HepG2 (cell line): ENCODE results near the gene ERMARD. TPM values are rescaled to one million over a fixed set of nuclear protein-coding genes. Genes with fewer than 3 reads are reported as not detected.

Source experiments
- EED ChIP-seq: sonication (generic); formaldehyde crosslinking; IDR thresholded peaks from 2 replicates; pipeline ENCODE4 v1.5.0; 2020; ENCODE audit warnings: mild to moderate bottlenecking, missing genetic modification reagents
- GZF1 ChIP-seq: sonication (generic); formaldehyde crosslinking; IDR thresholded peaks from 2 replicates; pipeline ENCODE4 v1.5.1; 2020; ENCODE audit warnings: mild to moderate bottlenecking, missing genetic modification reagents
- HMGA1 ChIP-seq: sonication (generic); formaldehyde crosslinking; conservative IDR thresholded peaks from 2 replicates; pipeline ENCODE4 v1.4.0; 2020; ENCODE audit warnings: missing genetic modification reagents
- SOX5 ChIP-seq: IDR thresholded peaks from 2 replicates; pipeline ENCODE4 v1.6.1; 2016; ENCODE audit warnings: borderline replicate concordance
- SRF ChIP-seq: IDR thresholded peaks from 2 replicates; pipeline ENCODE4 v1.6.1; 2011; ENCODE audit warnings: mild to moderate bottlenecking, low read depth, low read length, moderate library complexity
- SUZ12 ChIP-seq: fragments of 150-350 bp; IDR thresholded peaks from 2 replicates; pipeline ENCODE4 v1.6.1; 2014; ENCODE audit warnings: low read depth, low read length
- YY1 ChIP-seq: IDR thresholded peaks from 2 replicates; pipeline ENCODE4 v1.6.1; 2011; ENCODE audit warnings: low read length, low read depth, moderate library complexity, mild to moderate bottlenecking; ENCODE audit not compliant: insufficient read depth, insufficient replicate concordance
- ZKSCAN8 ChIP-seq: IDR thresholded peaks from 2 replicates; pipeline ENCODE4 v1.6.1; 2016; ENCODE audit warnings: borderline replicate concordance, missing genetic modification reagents, missing compliant biosample characterization
- ZNF354B ChIP-seq: sonication (generic); formaldehyde crosslinking; IDR thresholded peaks from 2 replicates; pipeline ENCODE4 v1.8.0; 2022; ENCODE audit warnings: mild to moderate bottlenecking, missing genetic modification reagents
- ZNF839 ChIP-seq: sonication (generic); formaldehyde crosslinking; IDR thresholded peaks from 2 replicates; pipeline ENCODE4 v1.4.0; 2020; ENCODE audit warnings: missing genetic modification reagents, mild to moderate bottlenecking, borderline replicate concordance
- polyA plus RNA-seq, 8 experiments: library from polyadenylated mRNA; depleted of rRNA in 3 of 8; stranded (reverse) in 7 of 8; unstranded in 1 of 8; fragments of >200 nt; fragmentation: Illumina TruSeq in 4 of 8; extraction: Trizol in 4 of 8; gene quantifications; 2 replicates each; pipeline versions ENCODE4 v1.2.1 to v1.2.3, GENCODE V29; 2011 to 2016; ENCODE audit warnings: low read depth in 4 of 8, missing spikeins in 1 of 8, mixed read lengths in 1 of 8; ENCODE audit not compliant: insufficient read depth in 1 of 8
- total RNA-seq, 5 experiments: library from RNA; depleted of rRNA; stranded (reverse); fragments of >200 nt; fragmentation: Illumina TruSeq; extraction: Trizol; gene quantifications; 2 replicates each; pipeline ENCODE4 v1.2.3, GENCODE V29; 2016; ENCODE audit warnings: low read depth in 1 of 5
- TF ChIP-seq, protein P1 (sequence below): sonication (generic); formaldehyde crosslinking; IDR thresholded peaks from 2 replicates; pipeline ENCODE4 v1.5.0; 2020; ENCODE audit warnings: mild to moderate bottlenecking, missing genetic modification reagents, moderate library complexity
- TF ChIP-seq, protein P2 (sequence below): sonication (generic); formaldehyde crosslinking; conservative IDR thresholded peaks from 2 replicates; pipeline ENCODE4 v1.8.0; 2022; ENCODE audit warnings: low read depth, missing genetic modification reagents
- TF ChIP-seq, protein P3 (sequence below): sonication (generic); formaldehyde crosslinking; IDR thresholded peaks from 2 replicates; pipeline ENCODE4 v1.4.0; 2020; ENCODE audit warnings: mild to moderate bottlenecking, missing genetic modification reagents, borderline replicate concordance
- TF ChIP-seq, protein P4 (sequence below): sonication (generic); formaldehyde crosslinking; IDR thresholded peaks from 2 replicates; pipeline ENCODE4 v1.4.0; 2020; ENCODE audit warnings: missing genetic modification reagents
- TF ChIP-seq, protein P5 (sequence below): sonication (generic); formaldehyde crosslinking; IDR thresholded peaks from 2 replicates; pipeline ENCODE4 v1.8.0; 2022; ENCODE audit warnings: mild to moderate bottlenecking, missing genetic modification reagents, moderate library complexity
- TF ChIP-seq, protein P6 (sequence below): IDR thresholded peaks from 2 replicates; pipeline ENCODE4 v1.6.1; 2016; ENCODE audit warnings: low read depth, control low read depth

The ERMARD gene
- total and polyA plus RNA-seq, 2 of the 13 experiments (the other 11 are each of a cell fraction or from before 2014, with no cell fraction given): 8.8 to 10.7 TPM

DNA sequence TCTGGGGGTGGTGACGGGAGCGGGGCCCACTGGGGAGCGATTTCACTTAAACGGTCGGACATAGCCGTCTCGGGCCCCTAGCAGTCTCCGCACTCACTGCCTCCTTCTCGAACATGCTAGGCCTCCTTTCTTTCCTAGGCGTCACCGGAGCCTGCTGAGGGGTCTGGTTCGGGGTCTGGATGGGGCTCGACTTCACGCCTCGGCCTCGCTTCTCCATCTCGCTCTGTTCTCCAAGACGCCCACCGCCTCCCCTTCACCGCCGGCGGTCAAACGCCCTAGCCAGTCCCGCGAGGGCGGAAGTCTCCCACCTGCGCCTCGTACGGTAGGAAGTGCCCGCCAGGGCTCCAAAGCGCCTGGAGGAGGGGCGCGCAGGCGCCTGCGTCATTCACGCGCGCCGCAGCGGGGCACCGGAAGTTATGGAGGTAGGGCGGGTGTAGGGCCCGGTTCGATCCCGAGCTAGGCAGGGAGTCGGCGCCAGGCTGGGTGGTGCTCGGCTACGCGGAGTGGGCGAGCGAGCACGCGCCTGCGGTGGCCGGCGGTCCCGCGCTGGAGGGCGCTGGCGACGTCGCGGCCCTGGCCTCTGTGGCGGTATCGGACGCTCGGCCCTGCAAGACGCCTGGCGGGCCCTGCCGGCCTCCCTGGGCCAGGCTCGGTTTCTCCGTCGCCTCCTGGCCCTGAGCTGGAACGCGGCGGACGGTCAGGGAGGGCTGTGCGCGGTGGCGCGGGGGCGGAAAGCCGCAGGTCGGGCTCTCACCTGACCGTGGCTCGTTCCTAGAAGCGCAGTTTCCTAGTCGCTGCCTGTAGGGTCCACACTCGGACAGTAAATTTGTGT lies at the start of gene ERMARD, which contains the start of gene DYNLT2 (continued):
- TF ChIP-seq, protein P1, sequence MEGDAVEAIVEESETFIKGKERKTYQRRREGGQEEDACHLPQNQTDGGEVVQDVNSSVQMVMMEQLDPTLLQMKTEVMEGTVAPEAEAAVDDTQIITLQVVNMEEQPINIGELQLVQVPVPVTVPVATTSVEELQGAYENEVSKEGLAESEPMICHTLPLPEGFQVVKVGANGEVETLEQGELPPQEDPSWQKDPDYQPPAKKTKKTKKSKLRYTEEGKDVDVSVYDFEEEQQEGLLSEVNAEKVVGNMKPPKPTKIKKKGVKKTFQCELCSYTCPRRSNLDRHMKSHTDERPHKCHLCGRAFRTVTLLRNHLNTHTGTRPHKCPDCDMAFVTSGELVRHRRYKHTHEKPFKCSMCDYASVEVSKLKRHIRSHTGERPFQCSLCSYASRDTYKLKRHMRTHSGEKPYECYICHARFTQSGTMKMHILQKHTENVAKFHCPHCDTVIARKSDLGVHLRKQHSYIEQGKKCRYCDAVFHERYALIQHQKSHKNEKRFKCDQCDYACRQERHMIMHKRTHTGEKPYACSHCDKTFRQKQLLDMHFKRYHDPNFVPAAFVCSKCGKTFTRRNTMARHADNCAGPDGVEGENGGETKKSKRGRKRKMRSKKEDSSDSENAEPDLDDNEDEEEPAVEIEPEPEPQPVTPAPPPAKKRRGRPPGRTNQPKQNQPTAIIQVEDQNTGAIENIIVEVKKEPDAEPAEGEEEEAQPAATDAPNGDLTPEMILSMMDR: peak; percentile 52
- TF ChIP-seq, protein P2, sequence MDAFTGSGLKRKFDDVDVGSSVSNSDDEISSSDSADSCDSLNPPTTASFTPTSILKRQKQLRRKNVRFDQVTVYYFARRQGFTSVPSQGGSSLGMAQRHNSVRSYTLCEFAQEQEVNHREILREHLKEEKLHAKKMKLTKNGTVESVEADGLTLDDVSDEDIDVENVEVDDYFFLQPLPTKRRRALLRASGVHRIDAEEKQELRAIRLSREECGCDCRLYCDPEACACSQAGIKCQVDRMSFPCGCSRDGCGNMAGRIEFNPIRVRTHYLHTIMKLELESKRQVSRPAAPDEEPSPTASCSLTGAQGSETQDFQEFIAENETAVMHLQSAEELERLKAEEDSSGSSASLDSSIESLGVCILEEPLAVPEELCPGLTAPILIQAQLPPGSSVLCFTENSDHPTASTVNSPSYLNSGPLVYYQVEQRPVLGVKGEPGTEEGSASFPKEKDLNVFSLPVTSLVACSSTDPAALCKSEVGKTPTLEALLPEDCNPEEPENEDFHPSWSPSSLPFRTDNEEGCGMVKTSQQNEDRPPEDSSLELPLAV (CRISPR knock-in tag): 0 out of 2 replicates have a peak, but pooled peaks have one; percentile 45
- peak; percentile 99 for TF ChIP-seq EED (CRISPR knock-in tag)
- TF ChIP-seq, protein P3, sequence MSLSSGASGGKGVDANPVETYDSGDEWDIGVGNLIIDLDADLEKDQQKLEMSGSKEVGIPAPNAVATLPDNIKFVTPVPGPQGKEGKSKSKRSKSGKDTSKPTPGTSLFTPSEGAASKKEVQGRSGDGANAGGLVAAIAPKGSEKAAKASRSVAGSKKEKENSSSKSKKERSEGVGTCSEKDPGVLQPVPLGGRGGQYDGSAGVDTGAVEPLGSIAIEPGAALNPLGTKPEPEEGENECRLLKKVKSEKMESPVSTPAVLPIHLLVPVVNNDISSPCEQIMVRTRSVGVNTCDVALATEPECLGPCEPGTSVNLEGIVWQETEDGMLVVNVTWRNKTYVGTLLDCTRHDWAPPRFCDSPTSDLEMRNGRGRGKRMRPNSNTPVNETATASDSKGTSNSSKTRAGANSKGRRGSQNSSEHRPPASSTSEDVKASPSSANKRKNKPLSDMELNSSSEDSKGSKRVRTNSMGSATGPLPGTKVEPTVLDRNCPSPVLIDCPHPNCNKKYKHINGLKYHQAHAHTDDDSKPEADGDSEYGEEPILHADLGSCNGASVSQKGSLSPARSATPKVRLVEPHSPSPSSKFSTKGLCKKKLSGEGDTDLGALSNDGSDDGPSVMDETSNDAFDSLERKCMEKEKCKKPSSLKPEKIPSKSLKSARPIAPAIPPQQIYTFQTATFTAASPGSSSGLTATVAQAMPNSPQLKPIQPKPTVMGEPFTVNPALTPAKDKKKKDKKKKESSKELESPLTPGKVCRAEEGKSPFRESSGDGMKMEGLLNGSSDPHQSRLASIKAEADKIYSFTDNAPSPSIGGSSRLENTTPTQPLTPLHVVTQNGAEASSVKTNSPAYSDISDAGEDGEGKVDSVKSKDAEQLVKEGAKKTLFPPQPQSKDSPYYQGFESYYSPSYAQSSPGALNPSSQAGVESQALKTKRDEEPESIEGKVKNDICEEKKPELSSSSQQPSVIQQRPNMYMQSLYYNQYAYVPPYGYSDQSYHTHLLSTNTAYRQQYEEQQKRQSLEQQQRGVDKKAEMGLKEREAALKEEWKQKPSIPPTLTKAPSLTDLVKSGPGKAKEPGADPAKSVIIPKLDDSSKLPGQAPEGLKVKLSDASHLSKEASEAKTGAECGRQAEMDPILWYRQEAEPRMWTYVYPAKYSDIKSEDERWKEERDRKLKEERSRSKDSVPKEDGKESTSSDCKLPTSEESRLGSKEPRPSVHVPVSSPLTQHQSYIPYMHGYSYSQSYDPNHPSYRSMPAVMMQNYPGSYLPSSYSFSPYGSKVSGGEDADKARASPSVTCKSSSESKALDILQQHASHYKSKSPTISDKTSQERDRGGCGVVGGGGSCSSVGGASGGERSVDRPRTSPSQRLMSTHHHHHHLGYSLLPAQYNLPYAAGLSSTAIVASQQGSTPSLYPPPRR (CRISPR knock-in tag): peak; percentile 65
- no peak for TF ChIP-seq SUZ12
- TF ChIP-seq, protein P4, sequence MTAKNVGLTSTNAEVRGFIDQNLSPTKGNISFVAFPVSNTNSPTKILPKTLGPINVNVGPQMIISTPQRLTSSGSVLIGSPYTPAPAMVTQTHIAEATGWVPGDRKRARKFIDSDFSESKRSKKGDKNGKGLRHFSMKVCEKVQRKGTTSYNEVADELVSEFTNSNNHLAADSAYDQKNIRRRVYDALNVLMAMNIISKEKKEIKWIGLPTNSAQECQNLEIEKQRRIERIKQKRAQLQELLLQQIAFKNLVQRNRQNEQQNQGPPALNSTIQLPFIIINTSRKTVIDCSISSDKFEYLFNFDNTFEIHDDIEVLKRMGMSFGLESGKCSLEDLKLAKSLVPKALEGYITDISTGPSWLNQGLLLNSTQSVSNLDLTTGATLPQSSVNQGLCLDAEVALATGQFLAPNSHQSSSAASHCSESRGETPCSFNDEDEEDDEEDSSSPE (CRISPR knock-in tag): peak; percentile 98
- peak; percentile 93 for TF ChIP-seq GZF1 (CRISPR knock-in tag)
- TF ChIP-seq SOX5 (CRISPR knock-in tag): peak; percentile 78
- TF ChIP-seq HMGA1: no peak
- TF ChIP-seq YY1: peak; percentile 90
- peak; percentile 79; the same call in 1 of the 2 replicates for TF ChIP-seq SRF
- TF ChIP-seq, protein P5, sequence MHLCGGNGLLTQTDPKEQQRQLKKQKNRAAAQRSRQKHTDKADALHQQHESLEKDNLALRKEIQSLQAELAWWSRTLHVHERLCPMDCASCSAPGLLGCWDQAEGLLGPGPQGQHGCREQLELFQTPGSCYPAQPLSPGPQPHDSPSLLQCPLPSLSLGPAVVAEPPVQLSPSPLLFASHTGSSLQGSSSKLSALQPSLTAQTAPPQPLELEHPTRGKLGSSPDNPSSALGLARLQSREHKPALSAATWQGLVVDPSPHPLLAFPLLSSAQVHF: peak; percentile 86
- TF ChIP-seq, protein P6, sequence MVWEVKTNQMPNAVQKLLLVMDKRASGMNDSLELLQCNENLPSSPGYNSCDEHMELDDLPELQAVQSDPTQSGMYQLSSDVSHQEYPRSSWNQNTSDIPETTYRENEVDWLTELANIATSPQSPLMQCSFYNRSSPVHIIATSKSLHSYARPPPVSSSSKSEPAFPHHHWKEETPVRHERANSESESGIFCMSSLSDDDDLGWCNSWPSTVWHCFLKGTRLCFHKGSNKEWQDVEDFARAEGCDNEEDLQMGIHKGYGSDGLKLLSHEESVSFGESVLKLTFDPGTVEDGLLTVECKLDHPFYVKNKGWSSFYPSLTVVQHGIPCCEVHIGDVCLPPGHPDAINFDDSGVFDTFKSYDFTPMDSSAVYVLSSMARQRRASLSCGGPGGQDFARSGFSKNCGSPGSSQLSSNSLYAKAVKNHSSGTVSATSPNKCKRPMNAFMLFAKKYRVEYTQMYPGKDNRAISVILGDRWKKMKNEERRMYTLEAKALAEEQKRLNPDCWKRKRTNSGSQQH: peak; percentile 72
- peak; percentile 94 for TF ChIP-seq ZNF839 (CRISPR knock-in tag)
- TF ChIP-seq ZKSCAN8 (CRISPR knock-in tag): peak; percentile 82; the same call in 1 of the 2 replicates
- peak; percentile 36; the same call in 1 of the 2 replicates for TF ChIP-seq ZNF354B (CRISPR knock-in tag)
